ENCODE results near the gene GOPC.

DNA sequence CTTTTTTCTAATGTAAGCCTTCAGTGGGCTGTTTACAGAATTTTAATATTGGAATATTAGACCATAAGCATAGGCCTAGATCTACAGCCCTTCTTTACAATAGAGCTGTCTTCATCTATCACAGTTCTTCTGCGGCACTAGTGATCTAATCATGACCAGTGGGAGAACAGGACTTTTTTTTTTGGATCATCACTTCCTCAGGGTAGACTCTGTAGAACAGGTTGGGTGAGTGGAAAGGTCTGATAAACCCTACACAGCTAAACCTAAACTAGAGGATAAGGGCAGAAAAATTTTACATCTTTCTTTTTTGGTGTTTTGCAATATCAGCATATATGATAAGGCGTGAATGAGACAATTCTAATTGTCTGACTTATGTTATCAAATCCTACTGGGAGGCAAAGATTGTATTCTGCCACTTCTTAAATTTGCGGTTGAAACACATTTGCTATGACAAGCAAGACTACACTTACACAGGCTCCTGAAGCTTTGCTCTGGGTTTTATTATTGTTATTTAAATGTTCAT lies 52.2 kb downstream of the GOPC start:
- TF ChIP-seq CTCF (conservative IDR thresholded peaks at IDR 0.05; ENCODE audit: low read depth, low read length) (no peak), USF2 (IDR thresholded peaks at IDR 0.05; ENCODE audit: low read depth, low read length) (no peak), CHD1 (IDR thresholded peaks at IDR 0.05; ENCODE audit: low read depth, low read length) (no peak), RFX5 (IDR thresholded peaks at IDR 0.05; ENCODE audit: low read depth, low read length) (no peak), POLR2A (IDR thresholded peaks at IDR 0.05; ENCODE audit: low read depth, low read length) (no peak)
